HepG2 (cell line): ENCODE measurements around the gene DHX32. TPM values are rescaled to one million over a fixed set of nuclear protein-coding genes. Genes with fewer than 3 reads are reported as not detected.

Experiments
- ATAC-seq: fragments of 200-7000 bp; cut with Tn5 transposase; 3 replicates; pipeline ENCODE4 v1.9.1; 2020; ENCODE audit warnings: mild to moderate bottlenecking, moderate library complexity
- BruUV-seq: library from RNA; stranded (reverse); fragments of 400-500 nt; replicated peaks from 2 replicates; lab custom pipeline; 2021; lab: Mats Ljungman, UMichigan
- CTCF ChIA-PET: fragments of 300-600 bp; formaldehyde crosslinking; extraction: SDS; loops from one replicate; lab custom pipeline; 2021; ENCODE audit warnings: low total read pairs, inconsistent platforms, low intra/inter-chr PET ratio; lab: Yijun Ruan, JAX
- POLR2A ChIA-PET: fragments of 350-600 bp; sonication (Branson Sonifier 250); formaldehyde crosslinking; loops from one replicate; lab custom pipeline; 2020; ENCODE audit warnings: antibody characterized with exemption, inconsistent platforms; lab: Yijun Ruan, JAX
- DNase-seq: peaks from one replicate; pipeline ENCODE4 v3.0.0-alpha.2; 2015; ENCODE audit warnings: low spot score
- FAIRE-seq: peaks from 3 replicates; lab custom pipeline; 2011; peaks lifted over from hg19 to GRCh38; lab: Jason Lieb, UNC
- H2AFZ ChIP-seq: one replicate; pipeline ENCODE4 v1.6.1; 2011; ENCODE audit warnings: low read length, inconsistent platforms
- H3K27ac ChIP-seq: fragments of 300-600 bp; 3 replicates; pipeline ENCODE4 v1.8.0; 2011; ENCODE audit warnings: mixed run types, mild to moderate bottlenecking, mixed read lengths, low read length, inconsistent platforms; ENCODE audit not compliant: insufficient read depth; ENCODE audit errors: extremely low read length
- H3K27me3 ChIP-seq, 2 experiments: fragments of 200-600 bp in 1 of 2; 2 replicates in 1 of 2; 3 replicates in 1 of 2; pipeline versions ENCODE4 v1.6.0 to v1.8.0; 2011; ENCODE audit warnings: low read length in 2 of 2, mild to moderate bottlenecking in 2 of 2, moderate library complexity in 2 of 2, inconsistent platforms in 1 of 2; ENCODE audit not compliant: insufficient read depth in 2 of 2, control insufficient read depth in 1 of 2
- H3K36me3 ChIP-seq, 2 experiments: fragments of 200-600 bp in 1 of 2; replicated peaks in 1 of 2; 2 replicates in 1 of 2; 3 replicates in 1 of 2; pipeline versions ENCODE4 v1.5.1 to v1.8.0; 2011; ENCODE audit warnings: low read length in 2 of 2, inconsistent platforms in 1 of 2; ENCODE audit not compliant: insufficient read depth in 2 of 2, control insufficient read depth in 1 of 2
- H3K4me1 ChIP-seq: 2 replicates; pipeline ENCODE4 v1.5.1; 2012; ENCODE audit warnings: low read length, inconsistent platforms; ENCODE audit not compliant: insufficient read depth
- H3K4me2 ChIP-seq: 2 replicates; pipeline ENCODE4 v1.6.0; 2011; ENCODE audit warnings: low read depth, low read length, inconsistent platforms
- H3K4me3 ChIP-seq, 3 experiments: fragments of 200-600 bp in 1 of 3; sonication (generic), shearing (Covaris generic) in 1 of 3; replicated peaks in 1 of 3; 2 replicates each; pipeline ENCODE4 v1.5.1; 2011 to 2016; ENCODE audit warnings: low read length in 3 of 3, inconsistent platforms in 2 of 3, low read depth in 2 of 3, mild to moderate bottlenecking in 2 of 3, control low read depth in 1 of 3, mixed read lengths in 1 of 3; ENCODE audit not compliant: insufficient read depth in 1 of 3
- H3K79me2 ChIP-seq: one replicate; pipeline ENCODE4 v1.6.1; 2011; ENCODE audit warnings: low read length, inconsistent platforms; ENCODE audit not compliant: insufficient read depth
- H3K9ac ChIP-seq: 2 replicates; pipeline ENCODE4 v1.6.0; 2011; ENCODE audit warnings: mild to moderate bottlenecking, low read depth, low read length, inconsistent platforms; ENCODE audit not compliant: insufficient read depth
- H3K9me3 ChIP-seq: 2 replicates; pipeline ENCODE4 v1.5.1; 2012; ENCODE audit warnings: mild to moderate bottlenecking, low read length
- H4K20me1 ChIP-seq: 2 replicates; pipeline ENCODE4 v1.6.0; 2011; ENCODE audit warnings: inconsistent platforms, mild to moderate bottlenecking, low read length, moderate library complexity; ENCODE audit not compliant: insufficient read depth
- BORCS8-MEF2B ChIP-seq: sonication (generic); formaldehyde crosslinking; IDR thresholded peaks from 2 replicates; pipeline ENCODE4 v1.8.0; 2022; ENCODE audit warnings: mild to moderate bottlenecking, missing genetic modification reagents
- CAMTA2 ChIP-seq: sonication (generic); formaldehyde crosslinking; IDR thresholded peaks from 2 replicates; pipeline ENCODE4 v1.4.0; 2020; ENCODE audit warnings: mild to moderate bottlenecking, missing genetic modification reagents, borderline replicate concordance
- CHD2 ChIP-seq: IDR thresholded peaks from 2 replicates; pipeline ENCODE4 v1.6.1; 2011; ENCODE audit warnings: low read depth, low read length, improper control_type of control experiment
- NFATC3 ChIP-seq: sonication (generic); formaldehyde crosslinking; IDR thresholded peaks from 2 replicates; pipeline ENCODE4 v1.5.1; 2020; ENCODE audit warnings: mild to moderate bottlenecking, missing genetic modification reagents
- PCBP1 ChIP-seq: fragments of 200-400 bp; formaldehyde crosslinking; IDR thresholded peaks from 2 replicates; pipeline ENCODE4 v1.6.1; 2017; ENCODE audit warnings: mild to moderate bottlenecking, low read depth, low read length, borderline replicate concordance
- SALL2 ChIP-seq: sonication (generic); formaldehyde crosslinking; IDR thresholded peaks from 2 replicates; pipeline ENCODE4 v1.8.1; 2023; ENCODE audit warnings: mild to moderate bottlenecking, missing genetic modification reagents, inconsistent platforms
- TBX3 ChIP-seq: fragments of 450-650 bp; IDR thresholded peaks from 2 replicates; pipeline ENCODE4 v1.6.1; 2017; ENCODE audit warnings: antibody characterized with exemption, mild to moderate bottlenecking, inconsistent platforms, borderline replicate concordance
- ZNF292 ChIP-seq: sonication (generic); formaldehyde crosslinking; IDR thresholded peaks from 2 replicates; pipeline ENCODE4 v1.8.1; 2022; ENCODE audit warnings: mild to moderate bottlenecking, low read depth, missing genetic modification reagents, borderline replicate concordance
- ZNF790 ChIP-seq: sonication (generic); formaldehyde crosslinking; IDR thresholded peaks from 2 replicates; pipeline ENCODE4 v1.8.0; 2022; ENCODE audit warnings: missing genetic modification reagents, mild to moderate bottlenecking, borderline replicate concordance
- WGBS: methylation state at CpG from one replicate; pipeline ENCODE4 v1.1.6; 2017; ENCODE audit warnings: low lambda C conversion rate; 5-methylcytosine and 5-hydroxymethylcytosine counted together
- in situ Hi-C: cut with HindIII; loops from 2 replicates; pipeline ENCODE4 v1.10.0; 2017; ENCODE audit warnings: low pct_unique_long_range_greater_than_20kb; ENCODE audit not compliant: extremely low pct_ligation_motif_present
- intact Hi-C: fragments of 100-400 bp; cut with micrococcal nuclease; formaldehyde crosslinking; loops from one replicate; pipeline ENCODE4 v1.10.0; 2022; ENCODE audit not compliant: unreplicated experiment
- polyA plus RNA-seq, 8 experiments: library from polyadenylated mRNA; depleted of rRNA in 3 of 8; stranded (reverse) in 7 of 8; unstranded in 1 of 8; fragments of >200 nt; fragmentation: Illumina TruSeq in 4 of 8; extraction: Trizol in 4 of 8; gene quantifications; 2 replicates each; pipeline versions ENCODE4 v1.2.1 to v1.2.3, GENCODE V29; 2011 to 2016; ENCODE audit warnings: low read depth in 4 of 8, missing spikeins in 1 of 8, mixed read lengths in 1 of 8; ENCODE audit not compliant: insufficient read depth in 1 of 8
- total RNA-seq, 5 experiments: library from RNA; depleted of rRNA; stranded (reverse); fragments of >200 nt; fragmentation: Illumina TruSeq; extraction: Trizol; gene quantifications; 2 replicates each; pipeline ENCODE4 v1.2.3, GENCODE V29; 2016; ENCODE audit warnings: low read depth in 1 of 5
- TF ChIP-seq, protein P1 (sequence below): sonication (generic); formaldehyde crosslinking; IDR thresholded peaks from 2 replicates; pipeline ENCODE4 v1.8.0; 2022; ENCODE audit warnings: missing genetic modification reagents, mild to moderate bottlenecking, borderline replicate concordance

Gene DHX32
- total and polyA plus RNA-seq, 2 of the 13 experiments (the other 11 are each of a cell fraction or from before 2014, with no cell fraction given), result 15.5 to 16.5 TPM

DNA sequence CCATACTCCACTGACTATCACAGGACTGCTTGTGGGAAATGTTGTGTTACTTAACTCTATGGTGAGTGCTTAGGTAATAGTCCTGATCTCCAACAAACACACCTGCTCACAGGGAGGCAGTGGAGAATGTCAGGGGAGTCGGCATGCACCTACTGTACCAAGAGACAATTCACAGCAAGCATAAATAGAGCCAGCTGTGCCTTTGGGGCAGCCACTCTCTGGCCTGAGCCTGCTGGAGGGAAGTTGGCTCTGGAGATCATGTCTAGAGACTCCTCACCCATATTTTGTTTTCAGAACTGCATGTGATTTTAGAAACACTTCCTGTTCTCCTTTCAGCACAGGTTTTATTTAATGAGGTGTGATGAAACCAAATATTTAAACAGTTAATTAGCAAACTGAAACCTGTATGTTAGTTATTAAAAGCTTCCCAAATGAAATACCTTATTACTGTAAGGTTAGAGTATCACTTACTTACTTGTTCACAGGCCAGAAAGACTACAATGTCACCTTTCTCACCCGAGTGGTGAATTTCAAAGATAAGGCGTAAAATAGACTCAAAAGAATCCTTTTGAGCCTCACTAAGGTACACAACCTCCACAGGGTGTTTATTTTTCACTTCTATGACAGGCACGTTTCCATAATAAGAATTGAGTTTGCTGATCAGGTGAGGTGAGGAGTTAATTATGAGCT lies 21.8 kb downstream of the DHX32 start:
- FAIRE-seq (no peak), ATAC-seq (no peak), DNase-seq (no peak)
- Histone ChIP-seq H3K9me3 (no peaks in the 10 kb centered on the region), H3K4me2 (no peak overlapping the region), H3K79me2 (no peaks in the 10 kb centered on the region), H3K4me3 (no peak overlapping the region), H3K36me3 (peaks cover 6 to 16% of the 10 kb centered on the region in 2 experiments; a peak in 4 of 5 replicates), H2AFZ (no peak overlapping the region), H3K27ac (no peak overlapping the region), H3K9ac (no peak overlapping the region), H3K27me3 (no peaks in the 10 kb centered on the region), H4K20me1 (no peaks in the 10 kb centered on the region), H3K4me1 (no peaks in the 10 kb centered on the region)
- in situ Hi-C loops (no loop called here), intact Hi-C loops (no loop called here)
- 100% methylated on average over 4 of the region's 4 CpGs for WGBS
- POLR2A ChIA-PET, result no interaction called here
- TF ChIP-seq, protein P1, sequence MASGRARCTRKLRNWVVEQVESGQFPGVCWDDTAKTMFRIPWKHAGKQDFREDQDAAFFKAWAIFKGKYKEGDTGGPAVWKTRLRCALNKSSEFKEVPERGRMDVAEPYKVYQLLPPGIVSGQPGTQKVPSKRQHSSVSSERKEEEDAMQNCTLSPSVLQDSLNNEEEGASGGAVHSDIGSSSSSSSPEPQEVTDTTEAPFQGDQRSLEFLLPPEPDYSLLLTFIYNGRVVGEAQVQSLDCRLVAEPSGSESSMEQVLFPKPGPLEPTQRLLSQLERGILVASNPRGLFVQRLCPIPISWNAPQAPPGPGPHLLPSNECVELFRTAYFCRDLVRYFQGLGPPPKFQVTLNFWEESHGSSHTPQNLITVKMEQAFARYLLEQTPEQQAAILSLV (CRISPR knock-in tag), result no peak
- CTCF ChIA-PET, result no interaction called here
- no TSS peak for BruUV-seq

- Histone ChIP-seq H3K9ac (no peak overlapping the region), H3K27ac (no peak overlapping the region), H2AFZ (no peak overlapping the region), H4K20me1 (no peaks in the 10 kb centered on the region), H3K36me3 (peaks cover 3 to 16% of the 10 kb centered on the region in 2 experiments; a peak in 4 of 5 replicates), H3K4me3 (no peak overlapping the region), H3K4me1 (no peaks in the 10 kb centered on the region), H3K9me3 (no peaks in the 10 kb centered on the region), H3K4me2 (no peak overlapping the region), H3K27me3 (no peaks in the 10 kb centered on the region), H3K79me2 (no peaks in the 10 kb centered on the region)
- no CpG with 5 or more reads among the region's 2 CpGs for WGBS
- intact Hi-C loops (no loop called here), in situ Hi-C loops (no loop called here)
- DNase-seq (no peak), FAIRE-seq (no peak), ATAC-seq (no peak)
- TF ChIP-seq TBX3, result no peak
- TF ChIP-seq BORCS8-MEF2B, result no peak
- TF ChIP-seq ZNF790 (CRISPR knock-in tag), result no peak
- TF ChIP-seq CAMTA2 (CRISPR knock-in tag), result no peak
- no peak for TF ChIP-seq ZNF292 (CRISPR knock-in tag)
- no peak for TF ChIP-seq NFATC3
- no peak for TF ChIP-seq PCBP1
- no peak for TF ChIP-seq CHD2
- TF ChIP-seq SALL2 (CRISPR knock-in tag), result no peak
- ChIA-PET CTCF (no interaction called here), POLR2A (no interaction called here)
- no TSS peak for BruUV-seq
Observed at GRCh38 chr10:125857185-125857760, 23.8 kb downstream of the DHX32 start.
